CD4-positive, alpha-beta T cell treated with Interleukin-1 beta for 1 hour (primary cell): ENCODE data around the gene SLC18A2.

Experiments used
- DNase-seq, 2 donors: peaks; one replicate each; pipeline ENCODE4 v3.0.0-alpha.2; 2020 to 2022

Gene SLC18A2

DNA sequence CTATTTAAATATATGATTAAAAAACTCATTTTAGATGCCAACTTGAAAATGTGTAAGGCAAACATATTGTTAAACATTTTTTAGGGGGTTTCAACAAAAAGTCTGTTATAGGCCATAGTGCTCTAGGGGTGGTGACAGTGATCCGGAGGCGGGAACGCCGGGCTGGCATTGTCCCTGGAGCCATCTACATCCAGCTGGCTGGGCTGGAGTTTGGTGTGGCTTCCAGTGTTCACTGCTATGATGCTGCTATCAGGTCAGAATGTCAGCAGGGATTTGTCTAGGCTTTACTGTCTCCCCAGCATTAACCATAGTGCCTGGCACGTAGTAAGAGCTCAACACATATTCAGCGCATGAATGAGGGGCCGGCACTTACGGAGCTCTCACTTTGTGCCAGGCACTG lies 1.9 kb upstream of the SLC18A2 start:
- DNase-seq: no peak

DNA sequence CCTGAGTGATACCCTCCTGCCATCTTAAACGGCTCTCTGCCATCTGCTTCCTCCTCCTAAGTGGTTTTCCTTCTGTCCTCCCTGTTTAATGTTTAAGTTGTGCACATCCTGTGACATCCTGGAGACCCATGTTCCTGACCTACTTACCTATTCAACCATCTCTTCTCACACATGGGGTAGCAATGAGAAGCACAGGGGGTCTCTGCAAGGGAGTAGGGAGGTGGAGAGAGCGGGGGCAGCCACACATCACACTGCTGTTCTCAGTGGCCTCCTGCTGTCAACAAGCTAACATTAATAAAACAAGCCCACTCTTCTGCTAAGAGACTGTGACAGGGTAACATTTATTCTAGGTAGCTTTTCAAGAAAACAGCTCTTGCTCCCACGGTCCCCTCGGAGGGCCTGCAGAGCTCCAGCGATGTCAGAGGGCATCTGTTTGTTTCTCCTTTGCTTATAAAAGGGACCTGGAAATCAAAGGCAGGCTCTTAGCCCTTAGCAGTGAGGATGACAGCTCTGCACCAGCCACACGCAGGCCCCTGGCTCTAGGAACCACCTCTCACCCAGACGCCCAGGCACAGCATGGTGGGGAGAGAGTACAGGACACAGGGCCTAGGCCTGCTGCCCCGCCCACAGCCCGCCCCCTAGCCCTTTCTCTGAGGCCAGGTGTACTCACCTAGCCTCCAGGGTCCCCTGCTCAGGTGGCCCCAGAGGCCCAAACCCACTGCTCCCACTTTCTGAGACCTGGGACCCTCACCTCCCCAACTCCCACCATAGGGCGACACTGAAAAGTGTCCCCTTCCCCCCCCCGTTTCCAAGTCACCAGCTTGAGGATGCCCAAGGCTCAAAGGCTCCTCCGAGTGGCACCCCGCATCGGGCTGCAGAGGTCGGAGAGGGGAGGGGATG lies 943 bp upstream of the SLC18A2 start:
- no peak for DNase-seq

DNA sequence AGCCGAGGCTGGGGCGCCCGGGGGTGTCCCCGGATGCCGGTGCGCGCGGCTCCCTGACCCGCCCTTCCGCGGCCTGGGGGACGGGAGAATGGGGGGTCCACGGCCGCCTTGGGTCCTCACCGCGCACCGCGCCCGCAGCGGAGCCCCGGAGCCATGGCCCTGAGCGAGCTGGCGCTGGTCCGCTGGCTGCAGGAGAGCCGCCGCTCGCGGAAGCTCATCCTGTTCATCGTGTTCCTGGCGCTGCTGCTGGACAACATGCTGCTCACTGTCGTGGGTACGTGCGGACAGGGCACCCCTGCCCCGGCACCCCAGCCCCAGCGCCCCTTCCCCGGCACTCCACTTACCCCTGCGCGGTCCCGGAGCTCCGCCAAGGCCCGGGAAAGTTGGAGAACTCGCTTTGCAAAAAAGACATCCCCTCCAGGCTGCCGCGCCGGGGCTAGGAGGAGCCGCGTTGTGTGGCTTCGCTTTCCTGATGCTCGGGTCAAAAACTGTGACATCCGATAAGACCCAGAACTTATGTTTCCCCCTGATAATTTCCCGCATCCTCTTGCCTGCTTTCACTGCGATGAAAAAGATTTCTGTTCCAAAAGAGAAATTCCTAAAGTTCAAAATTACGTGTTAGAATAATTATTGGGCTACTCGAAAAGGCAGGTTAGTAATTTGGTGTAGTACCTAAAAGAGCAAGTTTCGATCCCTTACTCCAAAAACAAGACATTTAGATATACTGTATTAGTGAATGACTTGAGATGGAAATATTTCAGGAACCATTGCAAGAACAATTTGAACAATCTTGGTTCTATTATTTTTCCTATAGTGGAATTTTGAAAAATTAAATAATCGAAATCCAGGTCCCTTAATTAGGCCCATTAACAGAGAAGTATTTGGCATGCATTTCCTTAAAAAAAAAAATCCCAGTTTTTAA lies 888 bp downstream of the SLC18A2 start:
- DNase-seq: no peak

DNA sequence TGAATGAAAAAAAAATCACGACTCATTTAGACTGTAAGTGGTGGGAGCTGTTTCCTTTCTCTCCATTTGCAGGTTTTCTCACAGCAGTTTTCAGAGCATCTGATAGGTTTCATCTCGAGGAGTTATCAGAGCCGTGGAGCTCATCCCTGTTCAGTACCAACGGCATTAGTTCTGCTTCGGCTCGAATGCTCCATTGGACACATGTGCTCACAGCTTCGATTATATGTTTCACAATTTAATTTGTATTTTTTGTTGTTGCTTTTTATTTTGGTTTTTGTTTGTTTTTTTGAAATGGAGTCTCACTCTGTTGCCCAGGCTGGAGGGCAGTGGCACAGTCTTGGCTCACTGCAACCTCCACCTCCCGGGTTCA lies 1.5 kb downstream of the SLC18A2 start:
- no peak for DNase-seq

DNA sequence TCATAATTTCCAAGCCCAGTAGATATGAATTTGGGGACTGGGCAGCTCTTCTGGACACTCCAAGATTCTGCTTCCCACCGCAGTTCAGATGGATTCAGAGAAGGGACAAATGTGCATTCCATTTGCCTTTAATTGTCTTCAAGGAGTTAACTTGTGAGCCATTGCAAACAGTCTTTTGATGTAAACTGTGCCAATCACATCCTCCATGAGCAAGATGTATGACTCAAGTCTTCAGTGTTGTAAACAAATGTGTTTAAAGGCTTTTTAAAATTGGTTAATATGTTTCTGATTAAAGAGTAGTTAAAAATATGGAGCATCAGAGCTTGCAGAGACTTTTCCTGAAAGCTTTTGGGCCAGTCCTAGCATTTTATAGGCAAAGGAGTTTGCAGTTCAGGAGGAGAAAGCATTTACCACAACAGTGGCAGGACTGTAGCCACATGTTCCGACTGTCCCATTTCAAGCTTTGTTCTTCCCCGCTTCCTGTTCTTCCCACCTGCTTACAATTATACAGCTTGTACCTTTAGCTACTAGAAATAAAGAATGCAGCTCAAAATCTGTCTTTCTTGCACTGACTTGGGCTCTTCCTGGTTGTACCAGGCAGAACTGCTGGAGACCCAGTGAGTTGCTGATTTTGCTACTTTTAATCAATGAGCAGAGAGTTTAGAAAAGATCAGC lies 6.2 kb downstream of the SLC18A2 start:
- DNase-seq: no peak

DNA sequence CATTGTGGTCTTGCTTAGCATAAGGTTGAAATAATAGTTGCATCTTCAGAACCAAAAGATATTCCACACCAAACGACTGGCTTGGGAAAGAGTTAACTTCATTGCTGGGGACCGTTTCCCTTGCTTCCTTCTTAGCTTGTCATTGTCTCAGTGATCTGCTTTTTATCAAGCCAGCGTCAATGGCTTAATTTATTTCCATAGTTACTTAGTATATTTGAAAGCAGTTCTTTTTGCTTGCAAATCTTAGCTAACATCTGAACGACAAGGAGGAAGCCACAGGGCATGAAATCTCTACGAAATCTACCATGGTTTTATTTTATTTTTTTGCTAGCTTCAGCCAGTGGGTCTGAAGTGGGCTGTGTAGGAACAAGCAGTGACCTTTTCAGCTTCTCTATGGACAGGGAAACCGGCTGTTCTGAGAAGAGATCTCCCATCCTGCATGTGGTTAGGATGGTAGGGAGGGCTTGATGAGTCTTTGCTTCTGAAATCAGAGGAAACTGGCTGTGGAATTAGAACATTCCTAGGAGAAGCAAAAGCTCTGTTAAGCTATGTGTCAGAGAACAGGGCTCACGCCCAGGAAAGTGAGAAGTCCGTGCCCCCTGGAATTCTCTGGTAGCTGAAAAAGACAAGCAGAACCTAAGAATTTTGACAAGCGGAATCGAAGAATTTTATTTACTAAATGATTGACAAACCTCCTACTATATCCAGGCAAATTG lies 8.0 kb downstream of the SLC18A2 start:
- DNase-seq: no peak

DNA sequence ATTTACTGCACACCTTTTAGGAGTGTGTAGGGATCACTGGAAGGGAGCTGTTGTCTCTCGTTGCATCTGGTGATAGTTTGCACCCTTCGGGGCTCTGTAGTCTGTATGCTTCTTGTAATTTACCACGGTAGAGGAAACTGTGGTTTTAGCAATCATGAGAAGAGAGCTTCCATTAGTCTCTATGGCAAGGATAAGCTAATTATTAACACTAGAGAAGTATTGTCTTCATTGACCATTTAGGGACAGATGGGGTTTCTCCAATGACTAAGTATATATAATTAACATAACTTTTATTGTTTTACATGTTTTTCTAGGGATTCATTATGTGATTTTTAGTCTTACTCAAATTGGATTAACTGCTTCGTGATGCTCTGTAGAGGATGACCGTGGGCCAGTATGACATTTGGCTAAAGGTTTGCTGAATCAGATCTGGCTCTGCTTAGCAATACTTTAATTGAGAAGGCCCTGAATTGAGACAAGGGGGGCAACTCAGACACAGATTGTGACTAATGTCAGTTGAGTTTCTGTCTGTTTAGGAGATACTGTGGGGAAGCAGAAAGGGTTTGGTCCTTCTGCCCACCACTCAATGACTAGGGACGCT lies 8.7 kb downstream of the SLC18A2 start:
- DNase-seq: no peak

DNA sequence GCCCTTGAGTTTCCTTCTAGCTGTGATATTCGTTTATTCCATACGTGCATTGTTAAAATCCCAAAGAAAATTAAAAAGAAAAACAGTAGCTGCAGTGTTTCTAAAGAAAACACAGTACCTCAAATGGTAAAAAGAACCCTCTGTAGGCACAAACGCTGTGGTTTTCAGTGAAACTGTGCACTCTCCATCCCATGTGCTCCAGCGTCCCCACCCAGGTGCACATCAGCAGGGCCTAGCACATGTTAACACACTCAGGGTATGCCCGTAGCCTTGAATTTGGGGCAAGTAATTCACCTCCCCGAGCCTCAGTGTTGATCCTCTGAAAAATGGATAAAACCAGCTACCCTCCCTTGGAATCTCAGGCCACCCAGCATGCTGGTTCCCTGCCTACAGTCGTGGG lies 9.5 kb downstream of the SLC18A2 start:
- no peak for DNase-seq

DNA sequence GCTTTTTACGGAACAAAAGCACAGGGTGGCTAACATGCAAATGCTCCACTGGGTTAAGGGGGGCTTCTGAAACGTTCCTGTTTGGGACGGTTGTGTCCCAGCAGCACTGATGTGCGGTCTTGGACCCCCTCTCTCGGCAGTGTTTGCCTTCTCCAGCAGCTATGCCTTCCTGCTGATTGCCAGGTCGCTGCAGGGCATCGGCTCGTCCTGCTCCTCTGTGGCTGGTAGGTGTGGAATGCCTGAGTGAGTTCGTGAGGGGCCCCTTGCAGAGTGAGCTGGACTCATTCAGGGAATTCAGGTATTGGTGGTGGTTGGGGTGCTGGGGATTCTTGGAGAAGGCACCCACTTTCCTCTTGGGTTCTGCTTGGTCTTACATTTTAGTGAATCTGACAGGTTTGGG lies 13.0 kb downstream of the SLC18A2 start:
- no peak for DNase-seq

DNA sequence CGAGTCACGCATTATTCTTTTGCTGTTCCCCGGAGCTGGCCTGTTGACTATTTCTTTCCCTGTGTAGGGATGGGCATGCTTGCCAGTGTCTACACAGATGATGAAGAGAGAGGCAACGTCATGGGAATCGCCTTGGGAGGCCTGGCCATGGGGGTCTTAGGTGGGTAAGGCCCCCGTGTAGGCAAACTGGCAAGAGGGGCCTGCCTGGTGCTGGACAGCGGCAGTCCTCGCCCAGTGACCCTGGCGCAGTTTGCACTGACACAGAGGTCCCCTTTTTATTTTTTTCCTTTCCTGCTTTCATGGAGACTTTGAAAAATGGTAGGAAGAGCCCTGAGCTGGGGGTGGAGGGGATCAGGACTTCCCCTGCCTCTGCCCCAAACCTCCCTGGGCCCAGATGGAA lies 13.4 kb downstream of the SLC18A2 start:
- no peak for DNase-seq

DNA sequence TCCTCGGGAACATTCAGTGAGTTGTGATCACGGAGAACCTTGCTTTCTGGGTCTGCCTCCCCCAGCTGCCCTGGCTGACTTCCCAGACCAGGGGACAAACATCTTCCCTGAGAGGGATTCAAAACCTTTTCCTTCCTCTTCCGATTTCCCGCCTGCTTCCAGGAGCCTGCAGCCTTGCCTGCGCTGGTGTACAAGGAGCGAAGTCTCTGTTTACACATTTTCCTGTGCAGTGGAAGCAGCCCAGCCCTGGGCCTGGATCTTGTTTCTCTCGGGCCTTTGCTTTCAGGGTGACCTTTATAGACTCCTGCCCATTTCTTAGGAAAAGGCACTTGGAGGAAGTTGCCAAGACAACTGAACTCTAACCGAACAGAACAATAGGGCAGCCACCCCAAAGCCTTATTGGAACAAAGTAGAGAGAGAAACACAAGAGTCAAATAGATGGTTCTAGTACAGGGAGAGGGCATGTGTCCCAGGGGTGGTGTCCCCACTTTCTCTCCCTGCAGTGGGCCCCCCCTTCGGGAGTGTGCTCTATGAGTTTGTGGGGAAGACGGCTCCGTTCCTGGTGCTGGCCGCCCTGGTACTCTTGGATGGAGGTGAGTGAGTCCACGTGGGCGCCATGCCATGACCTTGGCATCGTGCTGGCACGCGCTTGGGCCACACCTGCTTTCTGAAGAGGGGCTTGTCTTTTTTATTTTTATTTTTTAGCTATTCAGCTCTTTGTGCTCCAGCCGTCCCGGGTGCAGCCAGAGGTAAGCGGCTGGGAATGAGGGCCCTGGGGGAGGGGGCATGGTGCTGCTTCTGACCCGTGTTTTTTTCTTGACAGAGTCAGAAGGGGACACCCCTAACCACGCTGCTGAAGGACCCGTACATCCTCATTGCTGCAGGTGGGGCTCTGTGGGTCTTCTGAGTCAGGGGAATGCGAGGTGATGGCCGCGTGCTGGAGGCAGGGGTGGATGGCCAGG lies 14.1 kb downstream of the SLC18A2 start:
- DNase-seq: no peak

DNA sequence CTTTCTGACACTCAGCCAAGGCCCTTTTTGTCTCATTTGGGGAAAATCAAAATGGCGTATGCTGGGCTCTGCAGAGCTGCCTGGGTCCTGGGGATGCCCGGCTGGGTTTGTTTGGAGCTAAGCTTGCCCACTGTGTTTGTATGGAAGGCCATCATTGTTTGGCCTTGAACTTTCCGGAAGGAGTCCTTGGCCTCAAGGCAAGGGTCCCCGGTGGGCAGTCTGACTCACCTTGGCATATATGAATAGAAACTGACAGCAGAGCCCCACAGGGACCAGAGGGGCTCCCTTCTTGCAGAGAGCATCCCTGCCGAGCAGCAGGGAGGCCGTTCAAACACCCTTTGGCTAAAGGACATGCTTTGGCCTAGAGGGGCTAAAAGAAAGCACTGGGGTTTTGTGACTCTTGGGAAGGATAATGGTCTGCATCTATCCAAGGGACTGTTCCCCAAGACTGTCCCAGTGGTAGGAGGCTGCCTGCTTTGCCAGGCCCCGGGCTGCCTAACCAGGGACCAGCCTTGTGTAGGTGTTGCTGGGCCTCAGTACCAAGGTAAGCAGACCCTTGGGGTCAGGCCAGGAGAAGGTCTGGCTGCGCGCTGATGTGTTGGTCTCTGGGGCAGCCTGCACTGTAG lies 15.0 kb downstream of the SLC18A2 start:
- DNase-seq: no peak

DNA sequence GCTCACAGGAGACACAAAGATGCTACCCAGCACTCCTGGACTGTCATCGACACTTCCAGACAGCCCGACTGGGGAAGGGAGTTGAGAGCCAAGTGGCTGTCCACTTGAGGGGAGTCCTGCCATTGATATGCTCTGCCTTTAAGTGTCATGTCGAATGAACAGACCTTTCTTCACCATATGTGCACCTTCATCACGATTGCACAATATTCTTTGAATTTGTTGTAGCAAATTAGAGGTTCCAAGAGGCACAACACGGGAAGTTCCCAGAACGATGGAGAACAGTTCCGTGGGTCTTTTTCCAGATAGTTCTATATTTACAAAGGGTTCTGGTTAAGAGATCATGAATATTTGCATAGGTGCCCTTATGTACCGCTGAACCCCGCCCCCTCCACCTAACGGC lies 16.0 kb downstream of the SLC18A2 start:
- DNase-seq: no peak

DNA sequence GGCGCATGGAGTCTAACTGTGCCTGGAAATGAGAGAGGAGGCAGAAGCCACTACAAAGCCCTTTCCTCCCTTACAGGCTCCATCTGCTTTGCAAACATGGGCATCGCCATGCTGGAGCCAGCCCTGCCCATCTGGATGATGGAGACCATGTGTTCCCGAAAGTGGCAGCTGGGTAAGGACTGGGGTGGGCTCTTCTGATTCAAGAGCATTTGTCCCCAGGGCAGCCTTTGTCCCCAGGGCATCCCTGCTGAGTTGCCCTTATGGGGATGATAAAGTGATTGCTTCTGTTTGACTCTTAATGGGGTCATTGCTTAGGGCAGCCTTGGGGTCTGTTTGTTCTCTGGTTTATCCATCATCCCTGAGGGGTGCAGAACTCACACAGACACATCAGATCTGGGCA lies 16.8 kb downstream of the SLC18A2 start:
- DNase-seq: no peak

DNA sequence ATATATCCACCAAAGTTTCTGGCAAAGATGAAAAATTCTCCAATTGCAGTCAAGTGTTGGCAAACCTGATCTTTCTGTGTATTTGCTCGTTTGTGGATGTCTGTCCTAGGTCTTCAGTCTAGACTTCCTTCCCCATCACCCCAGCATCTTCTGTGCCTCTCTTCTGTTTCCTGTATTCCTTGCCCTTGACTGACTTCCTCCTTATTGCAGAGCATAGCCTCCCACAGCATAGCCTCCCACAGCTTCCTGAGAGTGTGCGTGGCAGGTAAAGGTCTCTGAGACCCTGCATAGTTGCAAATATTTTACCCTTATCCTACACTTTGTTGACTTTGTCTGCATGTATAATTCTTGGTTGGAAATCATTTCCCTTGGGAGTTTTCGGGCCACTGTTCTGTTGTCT lies 18.4 kb downstream of the SLC18A2 start:
- no peak for DNase-seq

DNA sequence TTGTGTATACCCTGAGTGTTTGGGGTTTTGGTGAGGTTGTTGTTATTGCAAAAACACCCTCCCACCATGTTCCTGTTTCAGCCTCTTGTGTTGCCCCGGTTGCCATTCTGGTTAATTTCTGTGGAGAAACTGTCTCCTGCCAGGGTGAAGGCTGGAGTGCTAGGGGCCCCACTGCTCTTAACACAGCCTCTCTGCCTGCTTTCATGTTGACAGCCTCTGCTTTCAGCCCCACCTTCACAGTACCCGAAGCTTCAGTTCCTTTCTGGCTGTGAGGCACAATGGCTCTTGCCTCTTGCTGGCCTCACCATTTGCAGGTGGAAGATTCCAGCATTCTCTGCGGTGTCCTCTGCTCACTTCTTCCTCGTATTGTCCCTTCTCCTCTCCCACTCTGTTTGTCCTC lies 19.2 kb downstream of the SLC18A2 start:
- DNase-seq: no peak

DNA sequence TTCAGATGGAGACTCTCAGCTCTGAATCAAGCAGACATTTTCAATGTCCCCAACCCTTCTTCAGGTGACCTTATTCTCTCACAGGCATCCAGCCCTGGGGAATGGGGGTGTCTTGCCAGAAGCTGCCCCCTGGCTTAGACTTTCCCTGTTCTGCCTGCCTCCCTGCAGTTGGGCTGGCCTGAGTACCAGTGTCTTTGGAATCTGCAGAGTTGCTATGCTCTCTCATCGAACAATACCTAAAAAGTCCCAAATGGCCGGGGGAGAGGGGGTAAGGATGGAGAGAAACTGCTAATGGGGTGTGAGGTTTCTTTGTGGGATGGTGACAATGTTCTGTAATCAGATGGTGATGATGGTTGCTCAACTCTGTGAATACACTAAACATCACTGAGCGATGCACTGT lies 20.6 kb downstream of the SLC18A2 start:
- DNase-seq: no peak

DNA sequence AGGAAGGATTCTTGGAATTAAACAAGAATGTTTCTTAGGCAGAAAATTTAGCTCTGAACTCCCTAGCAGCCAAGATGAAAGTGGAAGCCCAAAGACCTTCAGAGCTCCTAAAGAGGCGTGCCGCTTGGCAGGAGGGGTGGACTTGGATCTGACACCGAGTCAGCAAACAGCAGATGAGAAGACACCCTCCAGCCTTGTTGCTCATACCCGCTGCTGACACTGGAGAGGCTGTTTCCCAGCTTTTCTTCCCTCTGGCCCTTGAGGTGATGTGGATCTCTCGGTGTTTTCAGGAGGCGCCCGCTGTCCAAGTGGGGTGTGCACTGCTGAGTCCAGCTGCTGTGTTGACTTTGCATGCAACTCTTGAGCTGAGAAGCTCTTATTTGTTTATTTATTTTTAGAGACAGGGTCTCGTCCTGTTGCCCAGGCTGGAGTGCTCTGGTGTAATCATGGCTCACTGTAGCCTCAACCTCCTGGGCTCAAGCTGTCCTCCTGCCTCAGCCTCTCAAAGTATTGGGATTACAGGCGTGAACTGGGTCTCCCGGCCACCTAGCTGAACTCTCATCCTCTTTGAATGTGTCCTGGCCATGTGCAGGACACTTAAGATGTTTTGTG lies 21.5 kb downstream of the SLC18A2 start:
- DNase-seq: no peak

DNA sequence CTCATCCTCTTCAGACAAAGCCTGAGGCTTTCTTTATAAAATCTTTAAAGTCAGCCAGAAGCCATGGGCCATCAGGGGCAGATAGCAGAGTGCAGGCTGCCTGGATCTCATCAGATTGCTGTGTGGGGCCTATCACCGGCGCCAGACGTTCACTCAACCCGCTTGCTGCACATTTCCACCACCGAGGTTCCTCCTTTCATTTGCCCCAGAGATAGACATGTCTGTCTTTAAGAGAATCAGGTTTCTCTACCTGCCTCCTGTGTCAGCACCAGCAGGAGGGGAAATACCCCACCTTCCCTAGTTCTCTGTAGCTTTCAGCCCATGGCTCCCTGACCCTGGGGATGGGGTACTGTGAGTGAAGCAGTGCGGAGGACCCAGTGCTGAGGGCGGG lies 22.0 kb downstream of the SLC18A2 start:
- no peak for DNase-seq

DNA sequence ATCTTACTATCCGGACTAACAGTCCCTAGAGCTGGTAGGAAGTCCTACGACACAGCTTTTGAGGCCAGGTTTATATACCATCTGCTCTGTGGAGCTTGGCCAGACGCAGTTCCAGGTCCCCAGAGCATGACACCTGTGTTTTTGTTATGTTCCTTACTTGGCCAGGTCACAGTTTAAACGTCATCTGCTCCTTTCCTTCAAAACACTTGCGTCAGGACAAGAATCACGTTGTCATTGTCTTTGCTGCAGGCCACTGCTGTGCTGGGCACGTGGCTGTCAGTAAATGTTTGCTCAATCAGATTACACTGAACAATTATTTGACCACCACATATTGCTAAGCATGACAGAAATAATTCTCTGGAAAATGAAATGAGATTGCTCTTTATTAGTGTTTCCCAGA lies 23.9 kb downstream of the SLC18A2 start:
- no peak for DNase-seq
